BE2C (cell line): ENCODE measurements around the gene MAML2.

Source experiments
- DNase-seq: peaks from one replicate; pipeline ENCODE4 v3.0.0-alpha.2; 2020
- H3K27me3 ChIP-seq: fragments of 250-450 bp; sonication (Bioruptor Pico); 2 replicates; pipeline ENCODE4 v1.5.1; 2020; ENCODE audit warnings: mild to moderate bottlenecking
- H3K36me3 ChIP-seq: fragments of 250-450 bp; sonication (Bioruptor Pico); 2 replicates; pipeline ENCODE4 v1.5.1; 2020; ENCODE audit warnings: mild to moderate bottlenecking
- H3K4me1 ChIP-seq: fragments of 250-450 bp; sonication (Bioruptor Pico); 2 replicates; pipeline ENCODE4 v1.5.1; 2020
- H3K4me3 ChIP-seq: 2 replicates; pipeline ENCODE4 v1.5.1; 2011; ENCODE audit warnings: low read depth, low read length
- H3K9me3 ChIP-seq: fragments of 250-450 bp; sonication (Bioruptor Pico); 2 replicates; pipeline ENCODE4 v1.5.1; 2020
- CTCF ChIP-seq: IDR thresholded peaks from 2 replicates; pipeline ENCODE4 v1.5.1; 2012; ENCODE audit warnings: mild to moderate bottlenecking, low read depth, low read length

The MAML2 gene

GRCh38 chr11:96049426-96049825, 293.6 kb downstream of the MAML2 start:
- H3K27me3 ChIP-seq = no peaks in the 10 kb centered on the region
- no peaks in the 10 kb centered on the region; the same call in 1 of the 2 replicates for H3K4me1 ChIP-seq
- no peaks in the 10 kb centered on the region for H3K9me3 ChIP-seq
- DNase-seq = no peak
- no peak overlapping the region for H3K4me3 ChIP-seq
- TF ChIP-seq CTCF = no peak
- H3K36me3 ChIP-seq = no peaks in the 10 kb centered on the region

GRCh38 chr11:96045622-96046456, 297.2 kb downstream of the MAML2 start:
- peak; percentile 46 for TF ChIP-seq CTCF
- Histone ChIP-seq H3K36me3 (no peaks in the 10 kb centered on the region), H3K9me3 (no peaks in the 10 kb centered on the region), H3K4me3 (no peak overlapping the region), H3K4me1 (no peaks in the 10 kb centered on the region), H3K27me3 (no peaks in the 10 kb centered on the region)
- peak; percentile 42 for DNase-seq

GRCh38 chr11:96044747-96045146, 298.2 kb downstream of the MAML2 start:
- Histone ChIP-seq H3K27me3 (no peaks in the 10 kb centered on the region), H3K9me3 (no peaks in the 10 kb centered on the region), H3K4me3 (no peak overlapping the region), H3K36me3 (no peaks in the 10 kb centered on the region), H3K4me1 (no peaks in the 10 kb centered on the region)
- no peak for TF ChIP-seq CTCF
- no peak for DNase-seq

GRCh38 chr11:96044311-96044710, 298.7 kb downstream of the MAML2 start:
- no peak overlapping the region for H3K4me3 ChIP-seq
- no peak for DNase-seq
- no peaks in the 10 kb centered on the region for H3K36me3 ChIP-seq
- no peak for TF ChIP-seq CTCF
- no peaks in the 10 kb centered on the region for H3K4me1 ChIP-seq
- no peaks in the 10 kb centered on the region for H3K27me3 ChIP-seq
- H3K9me3 ChIP-seq = no peaks in the 10 kb centered on the region

- DNase-seq = no peak
- Histone ChIP-seq H3K36me3 (no peaks in the 10 kb centered on the region), H3K4me3 (no peak overlapping the region), H3K9me3 (no peaks in the 10 kb centered on the region), H3K4me1 (no peaks in the 10 kb centered on the region), H3K27me3 (no peaks in the 10 kb centered on the region)
- no peak for TF ChIP-seq CTCF
Observed at GRCh38 chr11:96043291-96043690, 299.7 kb downstream of the MAML2 start.

- no peak for TF ChIP-seq CTCF
- Histone ChIP-seq H3K9me3 (no peaks in the 10 kb centered on the region), H3K27me3 (no peaks in the 10 kb centered on the region), H3K36me3 (no peaks in the 10 kb centered on the region), H3K4me3 (no peak overlapping the region), H3K4me1 (no peaks in the 10 kb centered on the region)
- no peak for DNase-seq
Observed at GRCh38 chr11:96038046-96038445, 304.9 kb downstream of the MAML2 start.
